AG04450 (cell line): Measurements from ENCODE around the gene CFL1. TPM values are rescaled to one million over a fixed set of nuclear protein-coding genes. Genes with fewer than 3 reads are reported as not detected.

Source experiments
- CTCF ChIA-PET: fragments of 300-600, 350-600 bp; formaldehyde crosslinking; extraction: SDS; loops from one replicate; lab custom pipeline; 2022; ENCODE audit warnings: antibody characterized with exemption, inconsistent platforms; lab: Charles Lee
- POLR2A ChIA-PET: fragments of 350-600 bp; formaldehyde crosslinking; extraction: SDS; loops from one replicate; lab custom pipeline; 2021; ENCODE audit warnings: antibody characterized with exemption, inconsistent platforms; lab: Yijun Ruan, JAX
- DNase-seq: peaks from one replicate; pipeline ENCODE4 v3.0.0-alpha.2; 2011; ENCODE audit warnings: low read depth, low spot score
- H3K27ac ChIP-seq: one replicate; pipeline ENCODE4 v1.5.1; 2012; ENCODE audit warnings: low read depth, low read length, control low read depth
- H3K27me3 ChIP-seq: one replicate; pipeline ENCODE4 v1.6.0; 2012; ENCODE audit warnings: low read length; ENCODE audit not compliant: control insufficient read depth, insufficient read depth
- H3K4me3 ChIP-seq: 2 replicates; pipeline ENCODE4 v1.5.1; 2011; ENCODE audit warnings: mild to moderate bottlenecking, low read depth, low read length, control low read depth
- H3K9me3 ChIP-seq: 2 replicates; pipeline ENCODE4 v1.5.1; 2012; ENCODE audit warnings: low read length; ENCODE audit not compliant: control insufficient read depth, insufficient read depth
- CTCF ChIP-seq: IDR thresholded peaks from 2 replicates; pipeline ENCODE4 v1.5.1; 2011; ENCODE audit warnings: low read depth, low read length, control low read depth, inconsistent platforms
- polyA plus RNA-seq: library from polyadenylated mRNA; depleted of rRNA; stranded (reverse); fragments of >200 nt; gene quantifications from 2 replicates; pipeline ENCODE4 v1.2.3, GENCODE V29; 2011

Gene CFL1
- polyA plus RNA-seq, 1 experiment, result 1,553 TPM

DNA sequence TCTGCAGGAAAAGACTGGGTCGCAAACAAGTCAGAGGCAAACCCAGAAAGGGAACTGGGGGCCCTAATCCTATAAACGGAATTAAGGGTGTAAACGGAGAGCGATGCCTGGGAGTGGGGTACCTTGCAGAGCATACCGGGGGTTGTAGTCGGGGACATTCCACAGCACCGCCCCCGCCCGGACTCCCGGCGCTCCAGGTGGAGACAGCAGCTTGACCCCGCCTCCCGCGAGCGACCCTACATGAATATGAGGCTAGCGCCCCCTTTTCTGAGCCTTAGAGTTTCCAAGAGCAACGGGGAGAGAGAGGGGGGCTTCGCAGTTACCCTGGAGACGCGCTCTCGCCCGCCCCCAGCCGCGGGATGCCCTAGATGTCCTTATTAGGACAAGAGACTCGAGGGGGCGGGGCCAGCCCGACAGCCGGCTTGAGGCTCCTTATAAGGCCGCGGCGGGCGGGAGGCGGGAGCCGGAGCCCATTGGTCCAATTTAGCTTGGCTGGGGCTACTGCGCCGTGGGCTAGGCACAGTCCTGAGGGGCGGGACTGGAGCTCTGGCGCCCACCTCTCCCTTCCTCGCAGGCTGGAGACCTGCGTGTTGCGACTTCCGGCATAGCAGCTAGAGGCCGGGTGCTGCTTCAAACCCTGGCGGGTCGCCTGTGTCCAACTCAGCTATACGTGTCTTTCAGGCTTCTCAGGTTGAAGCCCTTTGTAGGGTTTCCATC lies 1.3 kb upstream of the CFL1 start:
- Histone ChIP-seq H3K27ac (peak overlapping the region; percentile 99), H3K4me3 (peak overlapping the region; percentile 93), H3K27me3 (no peaks in the 10 kb centered on the region), H3K9me3 (no peaks in the 10 kb centered on the region; the same call in 1 of the 2 replicates)
- ChIA-PET CTCF (interaction anchor here (0.7 to 3.1 kb wide), 27 partner anchors 10 to 243 kb away, joined by 3 to 39 read pairs (median 4); partner anchors contain the start of genes CCDC85B, FIBP, KAT5 and RNASEH2C), POLR2A (interaction anchor here (0.5 to 2.9 kb wide), 20 partner anchors 9 to 436 kb away, joined by 3 to 65 read pairs (median 4); partner anchors contain the start of genes CCDC85B, EFEMP2, FIBP and KAT5)
- peak; percentile 28; the same call in 1 of the 2 replicates for TF ChIP-seq CTCF
- peak; percentile 97 for DNase-seq

- no peak for TF ChIP-seq CTCF
- POLR2A ChIA-PET, result interaction anchor here (0.6 to 2.9 kb wide), 28 partner anchors 9 to 725 kb away, joined by 3 to 65 read pairs (median 4); partner anchors contain the start of genes BANF1, CCDC85B, EFEMP2 and EIF1AD
Measured at GRCh38 chr11:65858681-65859087, 704 bp upstream of the CFL1 start.

GRCh38 chr11:65857500-65857852 lies 504 bp downstream of the CFL1 start:
- Histone ChIP-seq H3K4me3 (peak overlapping the region; percentile 93), H3K27ac (peak overlapping the region; percentile 61), H3K27me3 (no peaks in the 10 kb centered on the region), H3K9me3 (peaks cover 2% of the 10 kb centered on the region; the same call in 1 of the 2 replicates)
- CTCF ChIA-PET, result interaction anchor here (0.6 kb wide), 1 partner anchor 31 kb away, joined by 3 read pairs; the partner anchor contains the start of gene FIBP
- TF ChIP-seq CTCF, result no peak
- no peak for DNase-seq
- POLR2A ChIA-PET, result interaction anchor here (1.0 kb wide), 3 partner anchors 43 to 350 kb away, joined by 3 to 6 read pairs (median 5); partner anchors contain the start of gene FOSL1

More at GRCh38 chr11:65858681-65859087, 704 bp upstream of the CFL1 start:
- Histone ChIP-seq H3K4me3 (peak overlapping the region; percentile 68), H3K27me3 (no peaks in the 10 kb centered on the region), H3K9me3 (no peaks in the 10 kb centered on the region; the same call in 1 of the 2 replicates), H3K27ac (peak overlapping the region; percentile 99)
- DNase-seq, result no peak
- CTCF ChIA-PET, result interaction anchor here (0.7 to 3.1 kb wide), 4 partner anchors 10 to 201 kb away, joined by 4 to 39 read pairs (median 36); partner anchors contain the start of genes CCDC85B and FIBP

GRCh38 chr11:65856689-65857499 lies 1.1 kb downstream of the CFL1 start:
- Histone ChIP-seq H3K27ac (peak overlapping the region; percentile 61), H3K9me3 (peaks cover 7% of the 10 kb centered on the region; the same call in 1 of the 2 replicates), H3K4me3 (peak overlapping the region; percentile 93), H3K27me3 (no peaks in the 10 kb centered on the region)
- CTCF ChIA-PET, result interaction anchor here (0.6 kb wide), 1 partner anchor 31 kb away, joined by 3 read pairs; the partner anchor contains the start of gene FIBP
- DNase-seq, result no peak
- TF ChIP-seq CTCF, result no peak
- POLR2A ChIA-PET, result interaction anchor here (0.5 to 0.7 kb wide), 2 partner anchors 12 to 152 kb away, joined by 3 to 6 read pairs; no protein-coding TSS in a partner anchor
